Lower lobe of right lung (tissue), 2 donors: ENCODE data around the gene DHRS13. TPM values are rescaled to one million over a fixed set of nuclear protein-coding genes. Genes with fewer than 3 reads are reported as not detected.

Experiments used
- ATAC-seq, 2 donors: fragments of 200-7000 bp; cut with Tn5 transposase; one replicate each; pipeline ENCODE4 v1.9.1; 2020 to 2022; ENCODE audit warnings: mild to moderate bottlenecking in 2 of 2, moderate library complexity in 2 of 2
- DNase-seq: peaks from one replicate; pipeline ENCODE4 v3.0.0-alpha.2; 2020
- H3K27ac ChIP-seq: fragments of 200-600 bp; one replicate; pipeline ENCODE4 v1.8.0; 2022
- H3K27me3 ChIP-seq: fragments of 200-600 bp; one replicate; pipeline ENCODE4 v1.8.0; 2022; ENCODE audit warnings: low read depth
- H3K36me3 ChIP-seq: fragments of 200-600 bp; one replicate; pipeline ENCODE4 v1.8.0; 2022; ENCODE audit warnings: mild to moderate bottlenecking
- H3K4me1 ChIP-seq: fragments of 200-600 bp; one replicate; pipeline ENCODE4 v1.8.0; 2022
- H3K4me3 ChIP-seq: fragments of 200-600 bp; one replicate; pipeline ENCODE4 v1.8.0; 2022; ENCODE audit warnings: mild to moderate bottlenecking
- H3K9me3 ChIP-seq: fragments of 200-600 bp; one replicate; pipeline ENCODE4 v1.8.0; 2022
- intact Hi-C: fragments of 100-400 bp; cut with DNase I; formaldehyde crosslinking; loops from one replicate; pipeline ENCODE4 v1.11.0; 2022
- total RNA-seq: library from RNA; stranded (reverse); fragmentation: NEBNext Ultra II Directional; extraction: Animal tissue kit (Norgen Biotek cat#: 25700); gene quantifications from one replicate; pipeline ENCODE4 v1.2.1, GENCODE V29; 2021
- TF ChIP-seq, protein P1 (sequence below): fragments of 200-600 bp; IDR thresholded peaks from one replicate; pipeline ENCODE4 v1.8.0; 2022; ENCODE audit warnings: antibody characterized with exemption, mild to moderate bottlenecking
- donor health status: DM: no; HTN: yes; CAD: no; lungs with severe emphysema.

The DHRS13 gene
- total RNA-seq, 1 donor from 2014 or later = 10.6 TPM

DNA sequence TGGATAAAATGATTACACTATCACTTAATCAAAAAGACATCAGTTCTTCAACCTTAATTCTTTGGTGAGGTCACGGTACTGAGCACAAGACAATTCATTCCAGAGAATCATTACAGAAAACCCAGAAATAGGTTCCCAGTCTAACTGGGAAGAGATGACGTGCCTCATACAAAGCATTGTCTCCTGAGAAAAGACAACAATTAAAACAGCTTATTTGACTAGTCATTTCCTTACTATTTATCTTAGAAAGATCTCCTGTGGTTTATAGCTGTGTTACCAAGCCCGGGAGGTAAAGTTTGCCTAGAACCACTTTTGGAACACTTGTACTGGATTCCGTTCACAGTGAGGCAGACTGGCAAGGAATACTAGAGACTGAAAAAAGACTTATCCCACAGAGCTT lies 43.4 kb upstream of the DHRS13 start:
- DNase-seq (no peak), ATAC-seq (no peak)
- Histone ChIP-seq H3K27ac (peak overlapping the region; percentile 24), H3K4me3 (no peak overlapping the region), H3K36me3 (peaks cover 12% of the 10 kb centered on the region), H3K27me3 (no peaks in the 10 kb centered on the region), H3K9me3 (no peaks in the 10 kb centered on the region), H3K4me1 (peaks cover 51% of the 10 kb centered on the region)
- intact Hi-C loops = no loop called here
- TF ChIP-seq, protein P1, sequence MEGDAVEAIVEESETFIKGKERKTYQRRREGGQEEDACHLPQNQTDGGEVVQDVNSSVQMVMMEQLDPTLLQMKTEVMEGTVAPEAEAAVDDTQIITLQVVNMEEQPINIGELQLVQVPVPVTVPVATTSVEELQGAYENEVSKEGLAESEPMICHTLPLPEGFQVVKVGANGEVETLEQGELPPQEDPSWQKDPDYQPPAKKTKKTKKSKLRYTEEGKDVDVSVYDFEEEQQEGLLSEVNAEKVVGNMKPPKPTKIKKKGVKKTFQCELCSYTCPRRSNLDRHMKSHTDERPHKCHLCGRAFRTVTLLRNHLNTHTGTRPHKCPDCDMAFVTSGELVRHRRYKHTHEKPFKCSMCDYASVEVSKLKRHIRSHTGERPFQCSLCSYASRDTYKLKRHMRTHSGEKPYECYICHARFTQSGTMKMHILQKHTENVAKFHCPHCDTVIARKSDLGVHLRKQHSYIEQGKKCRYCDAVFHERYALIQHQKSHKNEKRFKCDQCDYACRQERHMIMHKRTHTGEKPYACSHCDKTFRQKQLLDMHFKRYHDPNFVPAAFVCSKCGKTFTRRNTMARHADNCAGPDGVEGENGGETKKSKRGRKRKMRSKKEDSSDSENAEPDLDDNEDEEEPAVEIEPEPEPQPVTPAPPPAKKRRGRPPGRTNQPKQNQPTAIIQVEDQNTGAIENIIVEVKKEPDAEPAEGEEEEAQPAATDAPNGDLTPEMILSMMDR = no peak

- H3K27ac ChIP-seq = peak overlapping the region; percentile 24
- H3K4me1 ChIP-seq = peaks cover 63% of the 10 kb centered on the region
- DNase-seq (no peak), ATAC-seq (no peak)
- TF ChIP-seq, protein P1 = no peak
- intact Hi-C loops = no loop called here
- H3K27me3 ChIP-seq = no peaks in the 10 kb centered on the region
- H3K36me3 ChIP-seq = peaks cover 16% of the 10 kb centered on the region
- H3K4me3 ChIP-seq = no peak overlapping the region
- no peaks in the 10 kb centered on the region for H3K9me3 ChIP-seq
Observed at GRCh38 chr17:28944862-28945741, 42.2 kb upstream of the DHRS13 start.

GRCh38 chr17:28944343-28944742 lies 41.5 kb upstream of the DHRS13 start:
- peaks cover 16% of the 10 kb centered on the region for H3K36me3 ChIP-seq
- no peak for DNase-seq
- intact Hi-C loops = no loop called here

GRCh38 chr17:28942925-28943324 lies 40.0 kb upstream of the DHRS13 start:
- Histone ChIP-seq H3K36me3 (peaks cover 24% of the 10 kb centered on the region), H3K27me3 (no peaks in the 10 kb centered on the region), H3K9me3 (no peaks in the 10 kb centered on the region), H3K4me3 (no peak overlapping the region), H3K27ac (no peak overlapping the region), H3K4me1 (peaks cover 74% of the 10 kb centered on the region)
- intact Hi-C loops = no loop called here
- DNase-seq (no peak), ATAC-seq (no peak)
- TF ChIP-seq, protein P1 = no peak

More at GRCh38 chr17:28944343-28944742, 41.5 kb upstream of the DHRS13 start:
- Histone ChIP-seq H3K4me1 (peaks cover 70% of the 10 kb centered on the region), H3K27ac (no peak overlapping the region), H3K27me3 (no peaks in the 10 kb centered on the region), H3K4me3 (no peak overlapping the region), H3K9me3 (no peaks in the 10 kb centered on the region)
- ATAC-seq = no peak
- TF ChIP-seq, protein P1 = no peak

- H3K27me3 ChIP-seq = no peaks in the 10 kb centered on the region
- ATAC-seq (no peak), DNase-seq (no peak)
- peaks cover 24% of the 10 kb centered on the region for H3K36me3 ChIP-seq
- peaks cover 74% of the 10 kb centered on the region for H3K4me1 ChIP-seq
- intact Hi-C loops = no loop called here
- H3K4me3 ChIP-seq = no peak overlapping the region
- TF ChIP-seq, protein P1 = no peak
- H3K9me3 ChIP-seq = no peaks in the 10 kb centered on the region
- H3K27ac ChIP-seq = no peak overlapping the region
Observed at GRCh38 chr17:28941251-28941650, 38.4 kb upstream of the DHRS13 start.
